Limb (tissue), 2 donors: Measurements from ENCODE around the gene CYP2W1.

Experiments used
- DNase-seq, 2 donors: peaks; one replicate each; pipeline ENCODE4 v3.0.0-alpha.2; 2016; ENCODE audit errors: extremely low spot score in 2 of 2

The CYP2W1 gene

GRCh38 chr7:981793-982510 lies 1.0 kb upstream of the CYP2W1 start:
- DNase-seq = peak; percentile 56 to 58

DNA sequence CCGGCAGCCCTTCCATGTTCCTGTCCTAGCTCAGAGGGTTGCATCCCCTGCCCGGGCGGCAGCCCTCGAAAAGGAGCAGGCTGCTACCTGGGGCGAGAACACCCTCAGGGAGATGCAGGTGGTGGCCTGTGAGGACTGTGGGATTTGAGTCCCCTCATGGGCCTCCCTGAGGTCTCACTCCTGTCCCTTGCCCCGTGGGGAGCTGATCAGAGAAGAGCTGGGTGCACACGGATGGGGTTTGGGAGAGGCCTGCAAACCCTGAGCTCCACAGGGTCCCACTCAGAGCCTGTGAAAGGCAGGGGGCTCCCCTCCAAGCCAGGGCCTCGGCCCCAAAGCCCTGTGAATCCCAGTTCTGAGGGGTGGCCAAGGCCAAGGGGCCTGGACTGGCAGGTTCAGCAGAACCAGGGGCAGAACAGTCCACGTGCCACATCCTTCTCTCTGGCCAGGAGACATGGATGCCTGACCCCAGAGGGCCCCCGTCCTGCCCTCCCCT lies 424 bp upstream of the CYP2W1 start:
- DNase-seq = no peak

DNA sequence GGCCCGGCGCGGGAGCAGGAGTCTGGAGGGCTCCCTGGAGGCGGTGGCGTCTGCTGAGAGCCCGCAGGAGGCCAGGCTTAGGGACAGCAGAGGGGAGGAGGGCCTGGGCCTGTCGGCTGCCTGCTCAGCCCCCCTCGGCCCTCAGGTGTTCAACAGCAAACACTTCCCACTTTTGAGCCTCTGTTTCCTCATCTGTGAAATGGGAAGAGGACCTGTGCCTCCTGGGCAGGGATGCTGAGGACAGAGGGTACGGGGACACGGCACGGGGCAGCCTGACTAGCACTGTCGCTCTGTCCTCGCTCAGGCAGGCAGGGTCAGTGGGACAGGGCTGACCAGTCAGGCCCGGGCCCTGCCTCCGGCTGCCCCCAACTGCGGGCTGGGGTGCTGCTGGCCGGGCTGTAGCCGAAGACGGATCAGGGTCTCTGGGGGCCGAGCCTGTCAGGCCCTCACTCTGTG lies 663 bp downstream of the CYP2W1 start:
- DNase-seq = no peak

- no peak for DNase-seq
Observed at GRCh38 chr7:984361-985126, 1.6 kb downstream of the CYP2W1 start.

DNA sequence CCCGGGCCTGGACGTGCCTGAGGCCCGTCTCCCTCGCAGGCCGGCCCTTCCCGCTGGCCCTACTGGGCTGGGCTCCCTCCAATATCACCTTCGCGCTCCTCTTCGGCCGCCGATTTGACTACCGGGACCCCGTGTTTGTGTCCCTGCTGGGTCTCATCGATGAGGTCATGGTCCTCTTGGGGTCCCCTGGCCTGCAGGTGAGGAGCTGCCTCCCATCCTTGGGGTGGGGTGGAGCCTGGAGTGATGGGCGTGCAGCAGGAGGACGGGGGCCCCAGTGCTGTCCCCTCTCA lies 2.1 kb downstream of the CYP2W1 start:
- DNase-seq = no peak

- DNase-seq = no peak
Observed at GRCh38 chr7:985915-986741, 3.1 kb downstream of the CYP2W1 start.

DNA sequence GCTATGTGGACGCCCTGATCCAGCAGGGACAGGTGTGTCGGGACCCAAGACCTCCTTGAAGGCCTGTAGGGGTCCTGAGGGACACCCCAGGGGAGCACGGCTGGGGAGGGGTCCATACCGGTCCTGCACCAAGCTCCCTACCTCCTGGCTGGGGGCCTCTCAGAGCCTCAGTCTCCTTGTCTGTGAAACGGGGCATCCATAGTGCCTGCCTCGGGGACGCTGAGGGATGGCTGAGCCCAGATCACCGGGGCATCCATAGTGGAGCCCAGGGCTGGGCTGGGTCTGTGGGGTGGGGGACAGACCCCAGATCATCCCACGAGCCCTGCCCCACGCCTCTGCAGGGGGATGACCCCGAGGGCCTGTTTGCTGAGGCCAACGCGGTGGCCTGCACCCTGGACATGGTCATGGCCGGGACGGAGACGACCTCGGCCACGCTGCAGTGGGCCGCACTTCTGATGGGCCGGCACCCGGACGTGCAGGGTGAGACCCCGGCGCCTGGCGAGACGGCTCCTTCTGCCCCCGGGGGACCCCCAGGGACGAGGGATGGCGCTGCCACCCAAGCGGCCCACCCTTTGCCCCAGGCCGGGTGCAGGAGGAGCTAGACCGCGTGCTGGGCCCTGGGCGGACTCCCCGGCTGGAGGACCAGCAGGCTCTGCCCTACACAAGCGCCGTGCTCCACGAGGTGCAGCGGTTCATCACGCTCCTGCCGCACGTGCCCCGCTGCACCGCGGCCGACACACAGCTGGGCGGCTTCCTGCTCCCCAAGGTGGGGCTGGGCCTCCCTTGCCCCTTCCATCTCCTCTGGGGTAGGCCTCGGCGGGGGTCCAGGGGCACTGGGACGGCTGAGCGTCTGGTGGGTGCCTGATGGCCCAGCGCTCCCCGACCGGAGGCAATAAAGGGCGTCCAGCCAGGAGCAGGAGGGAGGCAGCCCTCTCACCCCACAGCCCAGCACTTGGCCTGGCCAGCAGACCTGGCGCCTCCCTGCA lies 4.1 kb downstream of the CYP2W1 start:
- DNase-seq = no peak

- no peak for DNase-seq
Observed at GRCh38 chr7:987909-988308, 4.9 kb downstream of the CYP2W1 start.

GRCh38 chr7:988426-988911 lies 5.5 kb downstream of the CYP2W1 start:
- DNase-seq = no peak

GRCh38 chr7:988963-989529 lies 6.1 kb downstream of the CYP2W1 start:
- no peak for DNase-seq

- no peak for DNase-seq
Observed at GRCh38 chr7:990352-990932, 7.5 kb downstream of the CYP2W1 start.

DNA sequence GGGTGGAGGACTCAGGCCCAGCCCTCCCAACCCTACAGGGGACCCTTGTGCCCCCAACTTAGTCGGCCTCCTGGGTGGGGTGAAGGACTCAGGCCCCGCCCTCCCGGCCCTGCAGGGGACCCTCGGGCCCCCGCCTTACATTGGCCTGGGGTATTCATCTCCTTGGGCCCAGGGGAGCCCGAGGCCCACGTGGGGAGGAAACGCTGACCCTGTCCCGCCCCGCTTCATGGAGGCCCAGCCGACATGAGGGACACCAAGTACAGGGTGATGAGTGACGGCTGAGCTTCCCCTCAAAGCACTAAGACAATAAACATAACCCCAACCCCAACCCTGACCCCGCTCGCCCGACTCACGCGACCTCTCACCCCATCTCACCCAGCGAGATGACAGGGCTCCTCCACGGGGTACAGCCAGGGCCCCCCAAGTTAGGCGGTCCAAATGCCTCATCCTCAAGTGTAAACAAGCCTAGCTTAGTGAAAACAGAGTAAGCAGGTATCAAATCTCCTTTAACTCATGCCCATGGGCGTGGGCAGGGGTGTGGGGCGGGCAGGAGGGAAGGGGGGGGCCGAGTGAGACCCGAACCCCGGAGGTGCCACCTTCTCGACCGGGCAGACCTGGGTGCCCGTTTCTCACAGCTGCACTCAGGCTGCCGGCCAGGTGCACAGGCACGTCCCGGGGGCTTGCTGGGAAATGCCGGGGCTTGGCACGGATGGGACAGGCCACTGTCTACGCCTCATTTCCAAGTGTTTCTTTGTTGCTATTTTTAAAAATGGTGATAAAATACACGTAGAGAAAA lies 8.2 kb downstream of the CYP2W1 start:
- no peak for DNase-seq

GRCh38 chr7:991729-992656 lies 9.0 kb downstream of the CYP2W1 start:
- no peak for DNase-seq

DNA sequence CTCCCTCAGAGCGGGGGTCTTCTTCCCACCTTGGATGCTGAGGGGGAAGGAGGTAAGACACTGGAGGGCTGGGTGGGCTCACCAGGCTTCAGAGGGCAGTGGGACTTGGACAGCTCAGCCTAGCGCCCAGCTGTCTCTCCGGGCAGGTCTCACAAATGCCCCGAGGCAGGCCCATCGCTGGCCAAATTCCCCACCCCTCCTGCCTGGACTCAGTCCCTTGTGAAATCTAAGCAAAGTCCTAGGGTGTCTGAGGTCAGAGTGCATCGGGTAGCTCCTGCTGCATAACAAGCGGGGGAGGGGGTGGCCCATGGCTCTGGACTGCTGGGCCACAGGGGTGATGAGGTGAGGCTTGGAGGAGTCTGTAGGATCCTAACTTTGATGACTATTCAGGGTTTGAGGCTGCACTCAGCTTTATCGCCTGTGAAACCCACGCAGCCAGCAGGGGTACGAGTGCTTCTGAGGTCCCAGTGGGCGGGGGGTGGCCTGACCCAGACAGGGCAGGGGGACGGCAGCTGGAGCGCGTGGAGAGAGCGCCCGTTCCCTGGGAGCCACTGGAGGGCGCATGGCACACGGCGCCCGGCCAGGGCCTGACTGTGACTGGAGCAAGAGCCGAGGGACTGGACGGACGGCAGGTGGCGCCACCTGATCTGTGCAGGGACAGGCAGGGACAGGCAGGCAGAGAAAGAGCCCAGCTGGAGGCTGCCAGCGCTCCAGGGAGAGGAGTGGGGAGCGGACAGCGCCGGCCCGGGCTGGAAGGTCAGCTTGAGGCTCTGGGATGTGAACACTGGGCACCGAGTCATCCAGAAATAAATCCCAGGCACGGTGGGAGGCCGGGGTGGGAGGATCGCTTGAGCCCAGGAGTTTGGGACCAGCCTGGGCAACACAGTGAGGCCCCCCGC lies 10.0 kb downstream of the CYP2W1 start:
- DNase-seq = peak; percentile 95 to 98

GRCh38 chr7:994592-995308 lies 11.8 kb downstream of the CYP2W1 start:
- no peak for DNase-seq

DNA sequence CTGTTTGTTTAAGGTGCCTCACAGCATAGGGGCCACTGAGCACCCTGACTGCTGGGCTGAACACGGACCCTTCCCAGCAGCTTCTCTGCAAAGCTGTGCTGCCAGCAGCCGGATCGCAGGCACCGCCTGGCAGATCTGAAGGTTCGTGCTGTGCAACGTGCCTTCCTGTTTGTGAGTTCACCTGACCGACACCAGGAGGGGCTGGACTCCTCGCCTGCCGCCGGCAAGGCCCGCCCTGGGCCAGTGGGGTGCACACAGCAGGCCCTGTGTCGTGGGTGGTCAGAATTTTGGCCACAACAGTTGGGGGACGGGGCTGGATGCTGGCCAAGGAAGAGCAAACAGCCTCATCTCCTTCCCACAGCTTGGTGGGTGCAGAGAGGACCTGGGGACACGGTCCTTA lies 12.6 kb downstream of the CYP2W1 start:
- no peak for DNase-seq
